ENCODE measurements around the gene SRSF7. TPM values are rescaled to one million over a fixed set of nuclear protein-coding genes. Genes with fewer than 3 reads are reported as not detected.
"Not testable (repeated sequence)": the region's sequence is repeated elsewhere in the genome, so short reads cannot be mapped to it uniquely, and the experiment has no call there.

Gene SRSF7
- total RNA-seq, 4 donors from 2014 or later, result 21.5 to 51.4 (median 34.1) TPM

DNA sequence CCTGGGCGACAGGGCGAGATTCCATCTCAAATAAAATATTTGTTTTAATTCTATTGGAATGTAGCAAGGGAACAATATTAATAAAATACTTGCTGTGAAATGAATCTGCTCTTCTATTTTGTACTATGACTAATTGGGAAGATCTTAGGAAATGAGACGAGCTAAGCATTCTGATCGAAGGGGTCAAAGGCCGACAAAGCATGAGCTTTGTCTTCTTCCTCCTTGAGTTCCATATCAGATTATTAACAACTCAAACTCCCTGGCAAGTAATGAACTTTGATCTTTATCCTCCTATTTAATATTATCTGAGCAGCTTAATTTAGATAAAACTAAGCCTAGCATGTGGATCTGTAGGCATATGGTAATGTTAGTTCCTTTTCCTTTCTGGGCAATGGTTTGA, 42.4 kb upstream of the SRSF7 start:
- Histone ChIP-seq H3K9me3 (no peaks in the 10 kb centered on the region), H3K4me3 (no peak overlapping the region), H3K27me3 (no peaks in the 10 kb centered on the region), H3K27ac (no peak overlapping the region), H3K36me3 (peaks cover 0 to 3% of the 10 kb centered on the region in 2 donors), H3K4me1 (no peaks in the 10 kb centered on the region)
- DNase-seq (no peak), ATAC-seq (no peak)
- in situ Hi-C loops (cut with MboI; ENCODE audit: low sequenced_read_pairs in 4 of 4) (no loop called here), intact Hi-C loops (cut with DNase I; ENCODE audit: low total_unique reads) (no loop called here)
- TF ChIP-seq CTCF (IDR thresholded peaks at IDR 0.05 in 4 of 5, conservative IDR thresholded peaks at IDR 0.05 in 1 of 5) (no peak), POLR2A (IDR thresholded peaks at IDR 0.05) (no peak)

- ATAC-seq, result no peak
- intact Hi-C loops (cut with DNase I; ENCODE audit: low total_unique reads), result no loop called here
- in situ Hi-C loops (cut with MboI; ENCODE audit: low sequenced_read_pairs in 4 of 4), result no loop called here
- Histone ChIP-seq H3K9me3 (no peaks in the 10 kb centered on the region), H3K36me3 (no peaks in the 10 kb centered on the region), H3K4me1 (no peaks in the 10 kb centered on the region), H3K4me3 (no peak overlapping the region), H3K27me3 (no peaks in the 10 kb centered on the region), H3K27ac (no peak overlapping the region)
- no peak for TF ChIP-seq CTCF (IDR thresholded peaks at IDR 0.05 in 4 of 5, conservative IDR thresholded peaks at IDR 0.05 in 1 of 5)
- TF ChIP-seq POLR2A (IDR thresholded peaks at IDR 0.05), result no peak
- DNase-seq, result no peak
These were observed 41.6 kb upstream of the SRSF7 start for GRCh38 chr2:38792751-38793150.

- H3K27ac ChIP-seq; H3K4me3 ChIP-seq; H3K36me3 ChIP-seq; in situ Hi-C loops (cut with MboI; ENCODE audit: low sequenced_read_pairs in 4 of 4); H3K9me3 ChIP-seq; intact Hi-C loops (cut with DNase I; ENCODE audit: low total_unique reads); H3K4me1 ChIP-seq; DNase-seq; ATAC-seq; H3K27me3 ChIP-seq: not testable (repeated sequence)
These were observed 41.2 kb upstream of the SRSF7 start for GRCh38 chr2:38792321-38792720.

DNA sequence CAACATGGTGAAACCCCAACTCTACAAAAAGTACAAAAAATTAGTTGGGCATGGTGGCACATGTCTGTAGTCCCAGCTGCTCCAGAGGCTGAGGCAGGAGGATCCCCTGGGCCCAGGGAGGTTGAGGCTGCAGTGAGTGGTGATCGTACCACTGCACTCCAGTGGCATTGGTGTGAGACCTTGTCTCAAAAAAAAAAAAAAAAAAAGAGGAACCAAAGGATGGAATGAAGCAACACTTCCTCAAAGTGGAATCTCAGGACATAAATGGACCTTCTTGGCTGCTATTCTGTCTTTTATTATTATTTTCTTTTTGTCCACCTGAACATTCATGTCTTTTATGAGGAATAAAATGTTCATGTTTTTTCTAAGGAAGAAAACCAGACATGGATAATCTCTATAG, 40.6 kb upstream of the SRSF7 start:
- in situ Hi-C loops (cut with MboI; ENCODE audit: low sequenced_read_pairs in 4 of 4), result no loop called here

DNA sequence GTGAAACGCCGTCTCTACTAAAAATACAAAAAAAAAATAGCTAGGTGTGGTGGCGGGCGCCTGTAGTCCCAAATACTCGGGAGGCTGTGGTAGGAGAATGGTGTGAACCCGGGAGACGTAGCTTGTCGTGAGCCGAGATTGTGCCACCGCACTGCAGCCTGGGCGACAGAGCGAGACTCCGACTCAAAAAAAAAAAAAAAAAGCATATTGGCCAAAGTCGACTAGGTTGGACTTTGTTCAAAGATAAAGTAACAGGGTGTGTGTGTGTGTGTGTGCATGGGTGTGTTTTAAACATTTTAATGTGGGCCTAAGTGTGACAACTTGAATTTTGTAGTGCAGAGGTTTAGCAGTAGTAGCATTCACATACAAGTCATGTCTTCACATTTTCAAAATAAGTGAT, 38.5 kb upstream of the SRSF7 start:
- Histone ChIP-seq H3K4me1 (no peaks in the 10 kb centered on the region), H3K9me3 (no peaks in the 10 kb centered on the region), H3K4me3 (no peak overlapping the region), H3K27me3 (no peaks in the 10 kb centered on the region), H3K27ac (no peak overlapping the region), H3K36me3 (no peaks in the 10 kb centered on the region)
- ATAC-seq (no peak), DNase-seq (no peak)
- intact Hi-C loops (cut with DNase I; ENCODE audit: low total_unique reads) (no loop called here), in situ Hi-C loops (cut with MboI; ENCODE audit: low sequenced_read_pairs in 4 of 4) (no loop called here)
- TF ChIP-seq POLR2A (IDR thresholded peaks at IDR 0.05) (no peak), CTCF (IDR thresholded peaks at IDR 0.05 in 4 of 5, conservative IDR thresholded peaks at IDR 0.05 in 1 of 5) (no peak)

More for the DNA sequence above, 40.6 kb upstream of the SRSF7 start:
- Histone ChIP-seq H3K9me3 (no peaks in the 10 kb centered on the region), H3K27ac (no peak overlapping the region), H3K4me3 (no peak overlapping the region), H3K27me3 (no peaks in the 10 kb centered on the region), H3K4me1 (no peaks in the 10 kb centered on the region), H3K36me3 (no peaks in the 10 kb centered on the region)
- intact Hi-C loops (cut with DNase I; ENCODE audit: low total_unique reads), result no loop called here
- no peak for TF ChIP-seq POLR2A (IDR thresholded peaks at IDR 0.05)
- TF ChIP-seq CTCF (IDR thresholded peaks at IDR 0.05 in 4 of 5, conservative IDR thresholded peaks at IDR 0.05 in 1 of 5), result no peak
- DNase-seq (no peak), ATAC-seq (no peak)
